HG03039 (cell line): ENCODE results near the gene TLR8.
"Not testable (repeated sequence)": the region's sequence is repeated elsewhere in the genome, so short reads cannot be mapped to it uniquely, and the experiment has no call there.

Experiments
- ATAC-seq: cut with Tn5 transposase; IDR thresholded peaks from one replicate; pipeline ENCODE4 v1.9.1; 2021; ENCODE audit warnings: mild to moderate bottlenecking, moderate library complexity; ENCODE audit not compliant: unreplicated experiment

Gene TLR8

DNA sequence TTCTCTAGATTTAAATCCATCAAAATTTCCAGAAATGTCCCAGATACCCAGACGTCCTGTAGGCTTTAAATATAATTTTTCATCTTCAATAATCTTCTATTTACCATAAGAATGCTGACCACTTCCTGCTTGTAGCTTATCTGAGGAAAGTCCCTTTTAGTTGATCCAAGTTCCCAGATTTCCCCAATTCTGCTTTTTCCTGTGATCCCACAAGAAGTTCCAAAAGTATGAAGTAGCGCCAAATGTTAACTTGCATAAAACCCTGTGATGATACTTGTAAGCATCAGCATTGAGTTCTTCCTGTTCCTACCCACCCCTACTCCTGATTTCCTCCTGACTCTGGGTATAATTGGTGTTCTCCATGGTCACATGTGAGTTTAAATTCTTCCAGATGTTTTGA is 10.6 kb upstream of the TLR8 start:
- ATAC-seq, result no peak

GRCh38 chrX:12896935-12897334 is 9.5 kb upstream of the TLR8 start:
- ATAC-seq, result no peak

- no peak for ATAC-seq
Measured at GRCh38 chrX:12898073-12898472, 8.3 kb upstream of the TLR8 start.

- no peak for ATAC-seq
Measured at GRCh38 chrX:12899506-12899905, 6.9 kb upstream of the TLR8 start.

- no peak for ATAC-seq
Measured at GRCh38 chrX:12901486-12901885, 4.9 kb upstream of the TLR8 start.

- ATAC-seq, result no peak
Measured at GRCh38 chrX:12903646-12904045, 2.8 kb upstream of the TLR8 start.

- ATAC-seq, result no peak
Measured at GRCh38 chrX:12910423-12911121, 4.2 kb downstream of the TLR8 start.

- no peak for ATAC-seq
Measured at GRCh38 chrX:12911122-12911470, 4.7 kb downstream of the TLR8 start.

- no peak for ATAC-seq
Measured at GRCh38 chrX:12912791-12913482, 6.5 kb downstream of the TLR8 start.

DNA sequence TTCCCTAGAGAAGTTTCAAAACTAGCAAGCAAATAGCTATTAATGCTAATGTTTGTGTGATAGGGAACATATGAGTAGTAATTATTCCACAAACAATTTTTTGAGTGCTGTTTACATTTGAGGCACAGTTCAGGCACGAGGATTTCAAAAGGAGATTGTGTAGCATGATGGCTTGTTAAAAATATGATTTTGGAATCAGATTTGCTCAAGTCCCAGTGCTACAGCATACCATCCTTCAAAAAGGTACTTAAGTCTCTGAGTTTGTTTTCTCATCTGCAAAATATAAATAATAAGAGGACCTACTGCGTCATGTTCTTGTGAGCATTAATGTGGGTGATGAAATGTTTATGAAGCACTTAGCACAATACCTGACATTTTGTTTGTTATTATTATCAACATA is 11.3 kb downstream of the TLR8 start:
- no peak for ATAC-seq

GRCh38 chrX:12919051-12919450 is 12.6 kb downstream of the TLR8 start:
- no peak for ATAC-seq

GRCh38 chrX:12919620-12920019 is 13.2 kb downstream of the TLR8 start:
- no peak for ATAC-seq

DNA sequence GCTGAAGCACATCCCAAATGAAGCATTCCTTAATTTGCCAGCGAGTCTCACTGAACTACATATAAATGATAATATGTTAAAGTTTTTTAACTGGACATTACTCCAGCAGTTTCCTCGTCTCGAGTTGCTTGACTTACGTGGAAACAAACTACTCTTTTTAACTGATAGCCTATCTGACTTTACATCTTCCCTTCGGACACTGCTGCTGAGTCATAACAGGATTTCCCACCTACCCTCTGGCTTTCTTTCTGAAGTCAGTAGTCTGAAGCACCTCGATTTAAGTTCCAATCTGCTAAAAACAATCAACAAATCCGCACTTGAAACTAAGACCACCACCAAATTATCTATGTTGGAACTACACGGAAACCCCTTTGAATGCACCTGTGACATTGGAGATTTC is 14.6 kb downstream of the TLR8 start:
- no peak for ATAC-seq

GRCh38 chrX:12921886-12922598 is 15.6 kb downstream of the TLR8 start:
- no peak for ATAC-seq

DNA sequence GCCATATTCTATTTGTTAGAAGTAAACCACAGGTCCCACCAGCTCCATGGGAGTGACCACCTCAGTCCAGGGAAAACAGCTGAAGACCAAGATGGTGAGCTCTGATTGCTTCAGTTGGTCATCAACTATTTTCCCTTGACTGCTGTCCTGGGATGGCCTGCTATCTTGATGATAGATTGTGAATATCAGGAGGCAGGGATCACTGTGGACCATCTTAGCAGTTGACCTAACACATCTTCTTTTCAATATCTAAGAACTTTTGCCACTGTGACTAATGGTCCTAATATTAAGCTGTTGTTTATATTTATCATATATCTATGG is 16.1 kb downstream of the TLR8 start:
- no peak for ATAC-seq

DNA sequence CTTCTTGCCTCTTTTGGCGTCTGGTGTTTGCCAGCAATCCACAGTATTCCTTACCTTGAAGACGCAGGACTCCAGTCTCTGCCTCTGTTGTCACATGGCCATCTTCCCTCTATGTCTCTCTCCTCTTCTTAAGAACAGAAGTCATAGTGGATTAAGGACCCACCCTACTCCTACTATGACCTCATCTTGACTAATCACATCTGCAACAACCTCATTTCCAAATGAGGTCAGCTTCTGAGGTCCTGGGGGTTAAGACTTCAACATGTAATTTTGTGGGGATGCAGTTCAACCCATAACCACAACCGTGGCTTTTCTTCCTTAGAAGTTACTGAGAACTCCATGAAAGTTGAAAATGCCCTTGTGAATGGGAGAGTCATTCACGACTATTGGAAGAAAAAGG is 23.3 kb downstream of the TLR8 start:
- no peak for ATAC-seq

DNA sequence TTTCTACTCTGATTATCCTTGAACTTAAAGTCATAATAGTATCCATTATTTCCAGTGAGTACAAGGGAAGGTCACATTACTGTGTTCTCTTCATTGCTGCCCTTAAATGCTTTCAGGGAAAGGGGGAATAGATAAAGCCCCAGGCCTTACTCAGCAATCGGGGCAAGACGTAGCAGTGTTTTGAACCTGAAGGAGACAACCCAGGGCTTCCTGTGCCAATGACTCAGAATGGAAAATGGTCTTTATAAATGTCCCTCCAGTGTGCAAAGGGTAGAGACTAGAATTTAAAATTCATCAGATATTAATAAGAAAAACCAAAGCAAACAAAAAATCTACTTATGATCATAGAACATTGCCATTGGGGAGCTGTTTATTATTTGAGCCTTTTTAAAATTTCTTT is 23.7 kb downstream of the TLR8 start:
- no peak for ATAC-seq

DNA sequence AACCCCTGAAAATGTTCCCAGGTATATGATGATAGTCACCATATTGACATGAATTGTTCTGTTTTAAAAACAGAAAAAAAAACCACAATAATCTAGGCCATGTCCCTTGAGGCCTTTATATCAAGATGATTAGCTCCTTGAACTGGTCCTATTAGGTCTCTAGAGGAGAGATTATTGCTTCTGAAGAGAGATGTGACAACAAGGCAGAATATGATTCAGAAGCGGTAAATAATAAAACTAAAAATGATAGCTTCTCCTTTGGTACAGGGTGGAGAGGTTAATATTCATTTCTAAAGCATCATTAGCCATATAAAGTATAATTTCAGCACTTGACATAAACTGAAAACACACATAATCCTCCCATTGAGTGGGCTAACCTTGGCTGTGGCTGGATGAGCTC is 25.8 kb downstream of the TLR8 start:
- ATAC-seq, result no peak

DNA sequence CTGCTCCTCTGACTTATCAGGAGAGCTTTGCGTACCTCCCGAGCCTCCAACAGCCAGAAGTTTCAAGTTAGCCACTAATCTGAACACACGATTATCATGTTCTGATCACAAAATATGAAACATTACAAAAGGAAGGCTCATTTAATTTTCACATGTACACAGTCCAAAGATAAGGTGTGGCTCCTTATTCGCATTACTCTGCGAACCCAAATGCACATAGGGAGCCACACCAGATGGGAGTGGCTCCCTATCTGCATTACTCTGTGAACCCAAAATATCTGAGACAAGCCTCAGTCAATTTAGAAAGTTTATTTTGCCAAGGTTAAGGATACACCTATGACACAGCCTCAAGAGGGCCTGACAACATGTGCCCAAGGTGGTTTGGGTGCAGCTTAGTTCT is 28.4 kb downstream of the TLR8 start:
- ATAC-seq, result no peak

DNA sequence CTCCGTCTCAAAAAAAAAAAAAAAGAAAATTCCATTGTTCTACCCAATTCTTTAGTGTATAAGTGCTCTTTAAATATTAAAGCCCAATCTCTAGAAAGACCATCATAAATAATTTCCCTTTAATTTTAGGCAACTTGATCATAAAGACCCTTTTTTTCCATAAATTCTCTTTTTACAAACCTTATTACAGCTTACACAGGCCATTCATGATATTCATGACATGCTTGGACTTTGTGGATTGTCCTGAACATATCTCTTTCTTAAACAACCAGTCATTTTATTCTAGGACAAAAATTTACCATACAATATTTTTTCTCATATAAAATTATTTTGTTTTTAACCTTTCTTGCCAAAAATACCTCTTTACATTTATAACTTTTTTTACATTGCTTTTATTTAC is 30.5 kb downstream of the TLR8 start:
- ATAC-seq, result no peak

- ATAC-seq, result not testable (repeated sequence)
Measured at GRCh38 chrX:12940471-12940870, 34.1 kb downstream of the TLR8 start.

DNA sequence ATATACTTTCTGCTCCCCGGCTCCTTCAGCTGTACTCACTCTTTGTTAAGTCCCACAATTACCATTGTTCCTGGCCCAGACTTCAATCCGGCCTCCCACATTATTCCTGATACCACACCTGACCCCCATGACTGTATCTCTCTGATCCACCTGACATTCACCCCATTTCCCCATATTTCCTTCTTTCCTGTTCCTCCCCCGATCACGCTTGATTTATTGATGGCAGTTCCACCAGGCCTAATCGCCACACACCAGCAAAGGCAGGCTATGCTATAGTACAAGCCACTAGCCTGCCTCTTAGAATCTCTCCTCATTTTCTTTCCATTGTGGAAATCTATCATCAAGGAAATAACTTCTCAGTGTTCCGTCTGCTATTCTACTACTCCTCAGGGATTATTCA is 37.2 kb downstream of the TLR8 start:
- not testable (repeated sequence) for ATAC-seq
